K562 (cell line): Measurements from ENCODE around the gene GMIP. TPM values are rescaled to one million over a fixed set of nuclear protein-coding genes. Genes with fewer than 3 reads are reported as not detected.

ENCODE experiments used
- CREM ChIP-seq: IDR thresholded peaks from 2 replicates; pipeline ENCODE4 v1.6.1; 2014; ENCODE audit warnings: antibody characterized with exemption, low read depth
- CTCFL ChIP-seq: IDR thresholded peaks from 2 replicates; pipeline ENCODE4 v1.6.1; 2011; ENCODE audit warnings: borderline replicate concordance, low read depth, mild to moderate bottlenecking, moderate library complexity, low read length; ENCODE audit not compliant: insufficient read depth, poor library complexity, severe bottlenecking
- DMBX1 ChIP-seq: fragments of 250-450 bp; sonication (Bioruptor Pico); IDR thresholded peaks from 2 replicates; pipeline ENCODE4 v1.8.0; 2022; ENCODE audit warnings: inconsistent platforms, mild to moderate bottlenecking, moderate library complexity, borderline replicate concordance
- ETS1 ChIP-seq: conservative IDR thresholded peaks from 2 replicates; pipeline ENCODE4 v1.6.1; 2011; ENCODE audit warnings: low read depth, mild to moderate bottlenecking, low read length; ENCODE audit not compliant: control insufficient read depth
- EWSR1 ChIP-seq: fragments of 450-650 bp; IDR thresholded peaks from 2 replicates; pipeline ENCODE4 v1.6.1; 2018; ENCODE audit warnings: borderline replicate concordance, mild to moderate bottlenecking, low read depth, moderate library complexity; ENCODE audit not compliant: partially characterized antibody
- FOXO4 ChIP-seq: fragments of 450-650 bp; formaldehyde crosslinking; IDR thresholded peaks from 2 replicates; pipeline ENCODE4 v1.4.0; 2020; ENCODE audit warnings: mild to moderate bottlenecking, moderate library complexity
- HCFC1 ChIP-seq: IDR thresholded peaks from 2 replicates; pipeline ENCODE4 v1.6.1; 2012; ENCODE audit warnings: low read depth, low read length, improper control_type of control experiment
- HDAC1 ChIP-seq, 2 experiments: fragments of 450-650 bp; IDR thresholded peaks; 2 replicates each; pipeline ENCODE4 v1.6.1; 2016 to 2017; ENCODE audit warnings: inconsistent platforms in 1 of 2, mild to moderate bottlenecking in 1 of 2, moderate library complexity in 1 of 2
- MXI1 ChIP-seq: IDR thresholded peaks from 2 replicates; pipeline ENCODE4 v1.6.1; 2011; ENCODE audit warnings: low read depth, mild to moderate bottlenecking, improper control_type of control experiment, low read length
- PTTG1 ChIP-seq: fragments of 450-650 bp; IDR thresholded peaks from 2 replicates; pipeline ENCODE4 v1.6.1; 2016; ENCODE audit warnings: low read depth, mild to moderate bottlenecking, missing genetic modification characterization, missing compliant biosample characterization
- RCOR1 ChIP-seq, 2 experiments: IDR thresholded peaks; 2 replicates each; pipeline ENCODE4 v1.6.1; 2012; ENCODE audit warnings: low read depth in 2 of 2, low read length in 2 of 2, borderline replicate concordance in 1 of 2, improper control_type of control experiment in 1 of 2
- SLC30A9 ChIP-seq: fragments of 250-450 bp; sonication (Bioruptor Pico); IDR thresholded peaks from 2 replicates; pipeline ENCODE4 v1.8.0; 2022; ENCODE audit warnings: mild to moderate bottlenecking, moderate library complexity
- STAT5B ChIP-seq: fragments of 250-450 bp; sonication (Bioruptor Pico); IDR thresholded peaks from 2 replicates; pipeline ENCODE4 v1.8.0; 2021; ENCODE audit warnings: mild to moderate bottlenecking, inconsistent platforms
- TEAD4 ChIP-seq, 2 experiments: sonication (generic) in 1 of 2; formaldehyde crosslinking in 1 of 2; IDR thresholded peaks; 2 replicates each; pipeline versions ENCODE4 v1.6.1 to v1.8.0; 2012 to 2022; ENCODE audit warnings: borderline replicate concordance in 1 of 2, inconsistent platforms in 1 of 2, low read length in 1 of 2, mild to moderate bottlenecking in 1 of 2, missing genetic modification reagents in 1 of 2
- ZMIZ1 ChIP-seq, 2 experiments: fragments of 150-350 bp in 1 of 2; IDR thresholded peaks; 2 replicates each; pipeline ENCODE4 v1.6.1; 2012 to 2016; ENCODE audit warnings: low read depth in 2 of 2, low read length in 2 of 2, mild to moderate bottlenecking in 1 of 2, moderate library complexity in 1 of 2
- ZNF436 ChIP-seq: fragments of 250-450, 450-650 bp; sonication (Bioruptor Pico); formaldehyde crosslinking; IDR thresholded peaks from 2 replicates; pipeline ENCODE4 v1.7.0; 2020; ENCODE audit warnings: mild to moderate bottlenecking
- ZNF584 ChIP-seq: fragments of 200-800 bp; sonication (Bioruptor generic); IDR thresholded peaks from 2 replicates; pipeline ENCODE4 v1.6.1; 2016; ENCODE audit warnings: low read depth, mild to moderate bottlenecking, missing genetic modification characterization, missing compliant biosample characterization
- polyA plus RNA-seq, 8 experiments: library from polyadenylated mRNA; depleted of rRNA in 4 of 8; stranded (reverse) in 5 of 8; unstranded in 3 of 8; fragments of >200 nt; fragmentation: Nextera tagmentation in 2 of 8; fragmentation: Illumina TruSeq in 1 of 8; extraction: Ambion mirVana in 2 of 8; extraction: Trizol in 1 of 8; gene quantifications; 2 replicates each; pipeline versions ENCODE4 v1.2.1 to v1.2.3, GENCODE V29; 2011 to 2014; ENCODE audit warnings: inconsistent platforms in 1 of 8, missing spikeins in 1 of 8
- total RNA-seq, 7 experiments: library from RNA; depleted of rRNA in 6 of 7; stranded (reverse); fragments of >200 nt in 6 of 7; fragmentation: Illumina TruSeq in 2 of 7; extraction: Trizol in 2 of 7; gene quantifications; 2 replicates each; pipeline versions ENCODE4 v1.2.1 to v1.2.3, GENCODE V29; 2011 to 2021; ENCODE audit warnings: low replicate concordance in 1 of 7

GMIP gene
- total and polyA plus RNA-seq, 9 of the 15 experiments (the other 6 are each of a cell fraction or from before 2014, with no cell fraction given): 0.14 to 15.8 (median 3.2) TPM

- TF ChIP-seq DMBX1 (CRISPR knock-in tag) (peak; percentile 34; the same call in 1 of the 2 replicates), MXI1 (peak; percentile 74), PTTG1 (no peak), CTCFL (peak; percentile 13), RCOR1 (IDR thresholded peaks at IDR 0.05; ENCODE audit: borderline replicate concordance in 1 of 2, low read depth in 2 of 2, low read length in 2 of 2) (no peak), ETS1 (0 out of 2 replicates have a peak, but pooled peaks have one; percentile 46), CREM (peak; percentile 71), FOXO4 (CRISPR knock-in tag) (no peak), TEAD4 (IDR thresholded peaks at IDR 0.05; ENCODE audit: low read length) (peak; percentile 25; the same call in 1 of the 2 replicates), TEAD4 (CRISPR knock-in tag; IDR thresholded peaks at IDR 0.05; ENCODE audit: borderline replicate concordance) (no peak), SLC30A9 (CRISPR knock-in tag) (no peak), HCFC1 (peak; percentile 87), ZNF436 (CRISPR knock-in tag) (no peak), ZNF584 (CRISPR knock-in tag) (peak; percentile 44; the same call in 1 of the 2 replicates), EWSR1 (no peak), STAT5B (no peak), HDAC1 (IDR thresholded peaks at IDR 0.05) (peak in 1 of 2 experiments; percentile 73; a peak in 2 of 4 replicates), ZMIZ1 (IDR thresholded peaks at IDR 0.05; ENCODE audit: low read depth in 2 of 2, low read length in 2 of 2) (0 out of 4 replicates have a peak, but pooled peaks have one; percentile 7 to 13)
Measured at GRCh38 chr19:19663256-19664120, 20.0 kb upstream of the GMIP start, which contains the start of gene ATP13A1 (continued).
